ENCODE measurements around the gene ZMYND8. TPM values are rescaled to one million over a fixed set of nuclear protein-coding genes. Genes with fewer than 3 reads are reported as not detected.
"Not testable (repeated sequence)": the region's sequence is repeated elsewhere in the genome, so short reads cannot be mapped to it uniquely, and the experiment has no call there.

Gene ZMYND8
- polyA plus RNA-seq, 10 donors: 12.4 to 22.2 (median 17.6) TPM

DNA sequence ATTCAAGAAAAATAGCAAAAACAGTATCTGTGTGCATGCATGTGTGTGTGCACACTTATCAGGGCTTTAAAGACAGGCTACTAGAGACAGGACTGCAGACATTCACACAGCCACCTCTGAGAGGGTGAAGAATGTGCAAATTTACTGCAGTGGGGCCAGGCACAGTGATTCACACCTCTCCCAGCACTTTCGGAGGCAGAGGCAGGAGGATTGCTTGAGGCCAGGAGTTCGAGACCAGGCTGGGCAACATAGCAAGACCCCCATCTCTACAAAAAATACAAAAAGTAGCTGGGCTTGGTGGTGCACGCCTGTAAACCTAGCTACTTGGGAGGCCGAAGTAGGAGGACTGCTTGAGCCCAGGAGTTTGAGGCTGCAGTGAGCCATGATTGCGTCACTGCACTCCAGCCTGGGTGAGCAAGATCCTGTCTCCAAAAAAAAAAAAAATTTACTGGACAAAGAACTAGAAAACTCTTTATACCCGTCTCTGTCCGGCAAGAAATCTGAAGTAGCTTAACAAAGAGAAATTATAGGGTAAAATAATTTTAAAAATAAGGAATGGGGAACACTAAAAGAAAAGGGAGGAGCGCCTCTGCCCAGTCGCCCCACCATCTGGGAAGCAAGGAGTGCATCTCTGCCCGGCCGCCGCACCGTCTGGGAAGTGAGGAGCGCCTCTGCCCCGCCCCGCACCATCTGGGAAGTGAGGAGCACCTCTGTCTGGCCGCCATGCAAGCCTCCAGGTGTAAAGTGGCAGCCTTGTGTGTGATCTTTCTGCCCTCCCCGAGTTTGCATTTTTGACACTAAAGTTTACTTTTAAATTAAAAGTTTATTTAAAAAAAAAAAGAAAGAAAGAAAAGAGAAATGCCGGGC lies 105.1 kb downstream of the ZMYND8 start:
- no peak for DNase-seq

DNA sequence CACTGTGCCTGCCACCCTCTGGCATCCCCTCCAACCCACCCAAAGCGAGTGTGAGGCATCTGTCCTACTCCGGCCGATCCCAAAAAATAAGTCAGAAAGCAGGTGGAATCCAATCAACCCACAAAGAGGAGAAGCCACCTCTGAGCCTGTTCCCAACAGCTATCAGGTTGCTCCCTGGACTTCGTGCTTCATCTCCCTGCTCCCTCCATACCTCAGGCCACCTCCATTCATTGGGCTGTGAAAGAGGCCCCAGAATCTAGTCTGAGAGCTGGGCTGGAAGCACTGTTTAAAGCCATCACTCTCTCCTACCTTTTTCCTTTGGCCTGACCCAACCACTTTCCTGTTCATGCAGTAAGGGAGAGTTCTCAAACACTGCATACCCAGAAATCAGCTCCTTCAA lies 106.1 kb downstream of the ZMYND8 start:
- DNase-seq: no peak

DNA sequence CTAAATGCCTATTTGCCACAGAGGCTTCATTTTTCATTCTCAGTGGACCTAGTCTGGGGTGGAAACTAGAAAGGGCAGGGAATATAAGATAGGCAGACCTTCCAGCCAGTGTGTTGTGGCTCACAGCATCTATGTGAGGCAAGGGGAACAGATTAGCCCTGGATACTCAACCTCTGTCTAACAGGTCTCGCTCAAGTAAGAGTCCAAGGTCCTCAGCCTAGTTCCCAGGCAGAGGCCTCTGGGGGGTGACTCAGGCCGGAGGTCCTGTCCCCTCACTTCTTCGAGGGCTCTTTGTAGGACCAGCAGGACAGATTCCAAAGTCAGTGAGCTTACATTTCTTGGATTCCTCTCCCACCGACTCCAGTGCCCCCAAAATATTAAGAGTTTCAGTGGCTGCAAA lies 106.6 kb downstream of the ZMYND8 start:
- DNase-seq: no peak

DNA sequence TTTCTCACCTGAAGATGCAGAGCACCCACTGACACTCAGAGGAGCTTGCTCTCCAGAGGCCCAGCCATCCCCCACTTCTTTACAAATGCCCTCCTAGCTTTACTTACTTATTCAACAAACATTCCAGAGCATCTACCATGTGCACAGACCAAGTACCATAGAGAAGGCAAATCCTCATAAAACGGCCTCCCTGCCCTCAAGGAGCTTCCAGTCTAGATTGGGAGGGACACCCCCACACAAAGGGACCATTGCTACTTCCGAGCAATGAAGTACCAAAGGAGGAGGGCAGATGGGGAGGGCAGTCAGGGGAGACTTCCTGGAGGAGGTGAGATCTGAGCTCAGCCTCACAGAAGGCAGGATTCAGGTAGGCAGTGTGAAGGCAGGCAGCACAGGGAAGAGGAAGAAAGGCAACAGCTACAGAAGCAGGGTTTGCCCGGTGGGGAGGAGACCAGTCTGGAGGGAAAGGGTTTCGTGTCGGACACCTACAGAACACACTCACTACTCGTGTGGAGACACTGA lies 108.0 kb downstream of the ZMYND8 start:
- DNase-seq: no peak

DNA sequence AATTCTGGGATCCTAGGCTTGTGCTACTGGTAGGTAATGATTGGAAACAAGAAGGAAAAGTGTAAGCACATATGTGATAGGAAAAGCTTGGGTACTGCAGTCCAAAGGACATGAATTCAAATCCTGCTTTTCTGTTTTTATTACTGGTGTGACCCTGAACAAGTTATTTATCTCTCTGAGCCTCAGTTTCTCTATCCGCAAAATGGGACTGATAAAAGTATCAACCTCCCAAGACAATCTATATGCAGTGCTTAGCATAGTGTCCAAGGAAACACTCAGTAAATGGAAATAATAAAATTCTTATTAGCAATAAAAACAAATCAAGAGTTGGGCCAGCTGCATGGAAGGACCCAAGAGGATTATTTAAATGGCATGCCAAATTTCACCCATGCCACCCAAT lies 108.5 kb downstream of the ZMYND8 start:
- no peak for DNase-seq

DNA sequence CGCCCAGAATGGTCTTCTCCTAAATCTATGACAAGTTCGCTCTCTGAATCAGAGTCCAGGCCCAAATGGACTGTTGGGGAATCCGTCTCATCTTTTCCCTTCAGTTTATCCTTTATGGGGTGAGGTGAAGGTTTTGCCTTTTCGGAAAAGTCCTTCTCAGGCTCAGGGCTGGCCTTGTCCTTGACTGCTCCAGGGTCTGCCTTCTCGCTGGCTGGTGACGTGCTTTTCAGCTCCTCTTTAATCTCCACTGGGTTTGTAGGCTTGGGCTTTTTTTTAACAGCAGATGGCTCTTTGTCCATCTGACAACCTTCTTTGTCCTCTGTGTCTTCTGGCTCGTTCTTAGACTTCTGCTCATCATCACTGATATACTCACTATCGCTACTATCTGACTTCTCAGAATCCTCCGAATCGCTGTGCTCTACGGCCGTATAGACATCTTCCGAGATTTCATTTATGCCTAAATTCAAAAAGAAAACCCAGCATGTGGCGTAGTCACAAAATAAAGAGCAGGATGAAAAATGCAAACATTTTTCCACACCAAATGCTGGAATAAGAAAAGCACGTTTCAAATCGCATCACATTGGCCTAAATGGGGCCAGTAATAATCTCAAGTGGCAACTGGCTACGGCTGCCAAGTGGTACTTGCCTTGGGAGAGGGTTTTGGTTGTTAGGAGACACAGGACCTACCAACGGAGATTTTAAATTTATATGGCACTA lies 110.3 kb downstream of the ZMYND8 start:
- no peak for DNase-seq

DNA sequence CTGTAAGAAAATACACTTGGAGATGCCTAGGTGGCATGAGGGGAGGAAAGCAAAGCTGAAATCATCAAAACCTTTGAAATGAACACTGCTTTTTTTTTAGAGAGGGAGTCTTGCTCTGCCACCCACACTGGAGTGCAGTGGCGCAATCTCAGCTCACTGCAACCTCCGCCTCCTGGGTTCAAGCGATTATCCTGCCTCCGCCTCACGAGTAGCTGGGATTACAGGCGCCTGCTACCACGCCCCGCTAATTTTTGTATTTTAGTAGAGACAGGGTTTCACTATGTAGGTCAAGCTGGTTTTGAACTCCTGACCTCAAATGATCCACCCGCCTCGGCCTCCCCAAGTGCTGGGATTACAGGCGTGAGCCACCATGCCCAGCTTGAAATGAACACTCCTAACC lies 111.3 kb downstream of the ZMYND8 start:
- DNase-seq: not testable (repeated sequence)

DNA sequence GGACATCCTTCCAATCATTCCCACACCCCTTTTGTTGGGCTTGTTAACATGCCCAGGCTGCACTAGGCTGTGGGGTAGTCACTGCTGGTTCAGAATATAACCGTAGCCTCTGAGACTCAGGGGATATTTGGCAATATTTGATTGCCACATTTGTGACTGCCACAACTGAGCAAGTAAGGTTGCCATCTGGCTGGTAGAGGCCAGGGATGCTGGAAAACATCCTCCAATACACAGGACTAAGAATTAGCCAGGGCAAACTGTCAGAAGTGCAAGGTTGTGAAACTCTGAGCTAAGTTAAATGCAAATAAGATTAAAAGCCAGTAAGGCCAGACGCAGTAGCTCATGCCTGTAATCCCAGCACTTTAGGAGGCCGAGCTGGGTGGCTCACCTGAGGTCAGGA lies 112.0 kb downstream of the ZMYND8 start:
- DNase-seq: no peak

DNA sequence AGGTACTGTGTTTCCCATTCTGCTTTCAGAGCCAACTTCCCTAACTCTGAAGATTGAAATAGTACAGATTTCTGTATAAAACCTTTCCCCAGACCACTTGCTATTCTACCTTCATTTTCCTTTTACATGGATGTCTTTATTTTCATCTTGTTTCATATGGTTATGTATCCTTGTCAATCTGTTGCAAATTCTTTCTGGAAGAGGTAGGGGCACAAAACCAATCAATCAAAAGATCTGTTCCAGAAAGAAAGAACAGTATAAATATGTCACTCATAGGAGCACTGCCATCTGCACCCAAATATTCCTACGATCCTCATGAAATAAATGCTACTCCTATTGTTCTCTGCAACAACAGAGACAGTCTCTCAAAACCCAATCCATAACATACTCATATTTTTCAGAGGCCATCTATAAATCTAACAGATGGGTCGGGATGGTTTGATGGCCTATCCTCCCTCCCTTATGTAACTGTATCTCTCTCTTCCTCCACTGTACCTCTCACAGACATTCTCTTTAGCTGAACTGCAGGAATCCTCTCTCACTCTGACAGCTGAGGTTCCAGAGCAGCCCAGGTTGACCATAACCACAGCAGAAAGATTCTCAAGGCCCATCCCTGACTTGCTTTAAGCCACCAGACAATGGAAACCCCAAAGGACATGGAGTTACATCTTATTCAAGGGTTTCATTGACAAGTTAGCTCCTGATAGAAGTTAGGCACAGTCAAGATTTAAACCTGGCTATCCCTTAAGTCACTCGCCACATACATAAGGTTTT lies 112.8 kb downstream of the ZMYND8 start:
- no peak for DNase-seq

DNA sequence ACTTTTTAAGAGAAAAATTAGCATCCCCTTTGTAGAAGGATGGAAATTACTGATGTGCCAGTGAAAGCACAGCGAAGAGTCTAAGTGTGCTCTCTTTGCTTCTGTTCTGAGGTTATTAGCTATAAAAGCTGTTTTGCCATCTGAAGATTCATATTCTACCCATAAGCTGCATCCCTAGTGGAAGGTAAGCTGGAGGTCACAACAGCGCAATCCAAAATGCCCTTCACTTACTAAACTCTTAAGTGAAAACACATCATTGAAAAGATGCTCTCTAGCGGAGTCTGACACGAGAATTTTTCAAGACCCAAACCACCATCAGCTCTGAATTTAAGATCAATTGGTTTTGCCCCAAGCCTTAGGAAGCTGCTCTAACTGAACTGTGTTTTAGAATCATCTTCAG lies 113.5 kb downstream of the ZMYND8 start:
- DNase-seq: no peak

DNA sequence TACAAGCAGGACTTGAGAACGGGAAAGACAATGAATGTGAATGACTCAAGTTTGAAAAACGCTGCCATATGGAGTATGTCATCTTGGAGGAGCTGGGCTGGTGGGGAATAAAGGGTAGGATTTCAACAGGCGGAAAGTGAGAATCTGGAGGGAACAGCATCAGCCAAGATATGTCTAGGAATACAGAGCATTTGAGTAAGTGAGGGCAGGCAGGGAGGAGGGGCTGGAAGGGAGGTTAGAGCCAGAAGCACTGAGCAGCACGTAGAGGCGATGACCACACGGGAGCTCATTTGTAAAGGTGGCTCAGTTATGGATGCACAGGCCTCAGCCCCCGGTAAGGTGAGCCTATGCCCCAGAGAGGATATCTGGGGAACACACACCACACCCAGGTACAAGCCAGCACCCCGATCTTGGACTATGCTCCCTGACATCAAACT lies 115.1 kb downstream of the ZMYND8 start:
- peak; percentile 72 to 90 (median 82) for DNase-seq

DNA sequence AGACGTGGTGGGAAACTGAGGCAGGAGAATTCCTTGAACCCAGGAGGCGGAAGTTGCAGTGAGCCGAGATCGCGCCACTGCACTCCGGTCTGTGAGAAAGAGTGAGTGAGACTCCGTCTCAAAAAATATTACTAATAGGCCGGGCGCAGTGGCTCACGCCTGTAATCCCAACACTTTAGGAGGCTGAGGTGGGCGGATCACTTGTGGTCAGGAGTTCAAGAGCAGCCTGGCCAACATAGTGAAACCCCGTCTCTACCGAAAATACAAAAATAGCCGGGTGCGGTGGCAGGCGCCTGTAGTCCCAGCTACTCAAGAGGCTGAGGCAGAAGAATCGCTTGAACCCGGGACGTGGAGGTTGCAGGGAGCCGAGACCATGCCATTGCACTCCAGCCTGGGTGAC lies 116.4 kb downstream of the ZMYND8 start:
- not testable (repeated sequence) for DNase-seq

DNA sequence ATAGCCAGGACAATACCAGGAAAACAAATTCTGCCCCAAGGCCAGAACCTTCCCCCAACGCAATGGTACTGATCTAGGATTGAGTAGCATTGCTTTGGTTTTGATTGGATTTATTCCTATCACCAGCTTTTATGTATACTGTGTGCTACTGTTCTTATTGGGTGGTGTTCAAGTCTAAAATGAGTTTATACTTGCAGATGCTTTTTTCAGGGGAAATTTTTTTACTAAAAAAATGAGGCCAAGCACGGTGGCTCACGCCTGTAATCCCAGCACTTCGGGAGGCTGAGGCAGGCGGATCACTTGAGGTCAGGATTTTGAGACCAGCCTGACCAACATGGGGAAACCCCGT lies 116.8 kb downstream of the ZMYND8 start:
- DNase-seq: no peak

DNA sequence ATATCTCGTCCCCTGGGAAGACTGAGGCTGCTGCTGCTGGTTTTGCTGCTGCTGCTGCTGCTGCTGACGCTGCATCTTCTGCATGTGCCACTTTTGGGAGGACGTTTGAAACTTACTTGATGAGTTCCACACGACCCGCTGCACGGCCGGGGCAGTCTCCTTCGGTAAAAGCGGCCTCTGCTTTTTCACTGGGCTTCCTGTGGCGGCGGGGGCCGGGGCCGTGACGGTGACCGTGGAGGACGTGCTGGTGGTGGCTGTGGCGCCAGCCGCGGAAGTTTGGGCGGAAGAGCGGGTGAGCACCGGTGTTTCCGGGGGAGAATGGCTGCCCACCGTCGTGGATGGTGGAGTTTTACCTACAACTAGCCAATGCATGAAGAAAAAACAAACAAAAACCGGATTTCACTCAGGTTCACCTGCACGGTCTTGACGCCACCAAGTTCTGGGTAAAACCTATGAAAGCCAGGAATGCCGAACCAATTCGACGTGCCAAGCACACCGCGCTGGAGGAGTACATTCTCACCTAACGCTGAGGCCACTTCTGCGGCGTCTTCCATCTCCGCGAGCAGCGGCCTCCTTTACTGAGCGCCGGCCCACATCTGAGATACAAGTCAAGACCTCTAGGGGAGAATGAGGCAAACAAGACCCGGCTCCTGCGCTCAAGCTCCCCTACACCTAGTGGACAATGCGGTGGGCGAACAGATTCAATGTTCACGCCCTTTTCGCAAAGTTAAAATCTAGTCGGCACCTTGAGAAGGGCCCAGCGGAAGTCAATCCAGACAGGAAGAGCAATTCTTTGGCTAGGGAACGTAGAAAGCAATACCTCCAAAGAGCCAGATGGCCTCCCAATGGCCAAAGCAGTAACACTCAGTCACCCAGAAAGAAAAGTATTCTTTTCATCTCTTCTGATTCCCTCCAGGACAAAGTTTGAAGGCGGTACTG lies 117.5 kb downstream of the ZMYND8 start:
- no peak for DNase-seq

DNA sequence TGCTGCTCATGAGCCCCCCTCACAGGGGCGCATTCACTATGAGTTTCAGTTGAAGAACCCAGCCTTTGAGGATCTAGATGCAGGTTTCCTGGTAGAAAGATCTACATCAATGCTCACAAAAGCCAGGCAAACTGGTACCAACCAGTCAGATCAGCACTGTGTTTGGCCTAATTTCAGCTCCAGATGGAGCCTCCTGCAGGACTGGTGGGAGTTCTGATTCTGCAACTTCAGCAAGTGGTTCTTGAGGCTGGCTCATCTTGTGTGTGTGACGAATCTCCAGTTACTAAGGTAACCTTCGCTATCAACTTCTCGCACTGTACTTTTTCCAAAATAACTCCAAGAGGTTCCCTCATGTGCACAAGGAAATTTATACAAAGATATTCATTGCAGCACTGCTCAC lies 118.8 kb downstream of the ZMYND8 start:
- no peak for DNase-seq

DNA sequence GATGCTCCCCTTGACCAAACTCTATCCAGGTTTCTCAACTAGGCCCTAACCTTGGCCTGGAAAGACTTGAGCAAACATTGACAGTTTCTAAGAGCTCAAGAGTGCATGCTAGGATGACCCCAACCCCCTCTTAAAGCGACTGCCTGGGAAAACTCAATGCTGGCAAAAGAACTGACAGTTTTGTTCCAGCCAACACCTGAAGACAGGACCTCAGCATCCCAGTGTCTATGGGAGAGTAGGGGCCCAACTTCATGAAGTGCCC lies 119.9 kb downstream of the ZMYND8 start:
- no peak for DNase-seq

DNA sequence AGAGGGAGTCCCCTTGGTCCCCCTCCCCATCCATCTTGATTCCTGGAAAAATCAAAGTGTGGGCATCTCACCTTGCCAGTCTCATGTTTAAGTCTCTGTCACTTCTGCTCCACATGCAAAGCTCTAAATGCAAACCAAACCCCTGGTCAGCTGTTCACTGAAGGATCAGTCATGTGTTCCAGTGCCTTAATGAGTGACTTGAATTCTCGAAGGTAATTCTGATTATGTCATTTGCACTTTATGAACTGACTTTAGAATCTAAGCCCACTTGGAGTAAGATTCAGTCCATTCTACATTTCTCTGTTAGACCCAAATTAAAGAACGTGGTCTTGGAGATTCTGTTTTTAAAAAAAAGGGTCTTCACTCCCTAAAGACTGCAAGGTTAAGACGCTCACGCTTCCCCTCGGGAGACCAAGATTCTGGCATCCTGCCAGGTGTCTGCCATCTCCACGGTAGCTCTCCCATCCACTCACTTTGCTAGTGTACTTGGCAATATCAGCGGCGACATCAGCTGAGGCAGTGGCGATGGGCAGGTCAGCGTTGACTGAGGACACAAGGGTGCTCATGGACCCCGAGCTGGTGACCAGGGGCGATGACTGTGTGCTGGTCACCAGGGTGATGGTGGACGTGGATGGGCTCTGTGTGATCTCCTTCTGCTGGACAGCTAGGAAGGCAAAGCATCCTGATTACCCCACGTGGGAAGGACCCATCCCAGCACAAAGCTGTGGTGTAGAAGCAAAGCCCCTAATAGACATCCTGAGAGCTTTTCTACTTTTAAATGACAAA lies 120.5 kb downstream of the ZMYND8 start:
- DNase-seq: no peak

DNA sequence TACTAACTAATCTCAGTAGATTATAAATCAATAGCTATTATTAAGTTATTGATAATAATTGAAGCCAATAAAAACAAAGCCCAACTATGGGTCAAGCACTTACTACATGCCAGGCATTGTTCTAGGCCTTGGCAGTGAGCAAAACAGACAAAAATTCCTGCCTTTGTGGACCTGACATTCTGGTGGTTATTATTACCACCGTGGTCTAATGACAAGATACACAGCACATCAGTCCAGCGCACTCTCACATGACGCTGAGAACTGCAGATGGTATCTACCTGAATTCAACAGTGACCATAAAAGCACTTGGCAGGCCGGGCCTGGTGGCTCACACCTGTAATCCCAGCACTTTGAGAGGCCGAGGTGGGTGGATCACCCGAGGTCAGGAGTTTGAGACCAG lies 121.4 kb downstream of the ZMYND8 start:
- DNase-seq: no peak

DNA sequence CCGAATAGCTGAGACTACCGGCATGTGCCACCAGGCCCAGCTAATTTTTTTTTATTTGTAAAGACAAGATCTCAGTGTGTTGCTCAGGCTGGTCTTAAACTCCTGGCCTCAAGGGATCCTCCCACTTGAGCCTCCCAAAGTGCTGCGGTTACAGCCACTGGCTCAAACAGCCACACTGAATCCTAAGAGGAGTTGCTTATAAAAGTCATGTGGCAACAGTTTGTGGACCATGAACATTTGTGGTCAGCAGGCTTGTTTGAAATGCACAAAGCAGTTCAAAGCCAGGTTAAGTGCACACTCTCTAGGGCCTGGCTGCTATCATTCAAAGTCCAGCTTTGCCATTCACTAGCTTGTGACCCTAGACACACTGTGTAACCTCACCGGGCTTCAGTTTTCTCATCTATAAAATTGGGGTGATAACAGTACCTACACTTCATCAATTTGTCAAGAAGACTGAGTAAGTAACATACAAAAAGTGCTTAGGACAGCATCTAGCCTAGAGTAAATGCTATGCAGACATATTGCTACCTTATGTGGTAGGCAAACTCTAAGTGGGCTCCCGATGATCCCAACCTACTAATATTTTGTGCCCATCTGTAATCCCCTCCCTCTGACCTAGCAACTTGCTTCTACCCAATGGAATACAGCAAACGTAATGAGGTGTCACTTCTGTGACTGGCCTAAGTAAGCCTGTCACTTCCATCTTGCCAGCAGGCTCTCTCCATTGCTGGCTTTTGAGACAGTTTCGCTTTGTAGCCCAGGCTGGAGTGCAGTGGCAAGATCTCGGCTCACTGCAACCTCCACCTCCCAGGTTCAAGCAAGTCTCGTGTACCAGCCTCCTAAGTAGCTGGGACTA lies 122.9 kb downstream of the ZMYND8 start:
- DNase-seq: no peak

DNA sequence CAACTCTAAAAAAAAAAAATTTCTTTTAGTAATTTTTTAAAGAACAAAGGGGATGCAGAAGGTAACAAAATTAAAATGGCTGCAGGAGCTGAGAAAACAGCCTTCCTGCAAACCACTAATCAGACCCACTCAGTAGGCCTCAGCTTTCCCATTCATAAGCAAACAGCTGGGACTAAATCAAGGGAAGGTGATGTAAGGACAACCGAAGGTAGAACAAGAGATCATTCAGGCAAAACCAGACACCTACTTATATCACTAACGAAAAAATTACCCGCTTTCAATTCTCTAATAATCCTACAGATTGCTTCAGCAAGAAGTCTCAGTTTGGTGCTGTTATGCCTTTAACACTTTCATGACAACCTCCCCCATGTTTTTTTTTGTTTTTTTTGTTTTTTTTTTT lies 124.0 kb downstream of the ZMYND8 start:
- DNase-seq: no peak

All from muscle of back (tissue), 11 donors.